HepG2 (cell line): Measurements from ENCODE around the gene KREMEN1. TPM values are rescaled to one million over a fixed set of nuclear protein-coding genes. Genes with fewer than 3 reads are reported as not detected.

ENCODE experiments used
- AKAP8 ChIP-seq: sonication (generic); formaldehyde crosslinking; IDR thresholded peaks from 2 replicates; pipeline ENCODE4 v1.5.1; 2020; ENCODE audit warnings: mild to moderate bottlenecking, missing genetic modification reagents
- CEBPZ ChIP-seq: IDR thresholded peaks from 2 replicates; pipeline ENCODE4 v1.6.1; 2012; ENCODE audit warnings: low read length, improper control_type of control experiment
- HBP1 ChIP-seq: IDR thresholded peaks from 2 replicates; pipeline ENCODE4 v1.6.1; 2016; ENCODE audit warnings: low read depth, control low read depth
- HNF4A ChIP-seq: sonication (generic); formaldehyde crosslinking; IDR thresholded peaks from 2 replicates; pipeline ENCODE4 v1.4.0; 2020; ENCODE audit warnings: missing genetic modification reagents
- HNF4G ChIP-seq, 2 experiments: sonication (generic) in 1 of 2; formaldehyde crosslinking in 1 of 2; IDR thresholded peaks; 2 replicates each; pipeline versions ENCODE4 v1.4.0 to v1.6.1; 2011 to 2020; ENCODE audit warnings: borderline replicate concordance in 2 of 2, low read depth in 2 of 2, mild to moderate bottlenecking in 2 of 2, low read length in 1 of 2, missing genetic modification reagents in 1 of 2, moderate library complexity in 1 of 2
- IRX3 ChIP-seq: sonication (generic); formaldehyde crosslinking; IDR thresholded peaks from 2 replicates; pipeline ENCODE4 v1.8.1; 2023; ENCODE audit warnings: mild to moderate bottlenecking, low read depth, missing genetic modification reagents, borderline replicate concordance
- KAT2B ChIP-seq: fragments of 150-350 bp; IDR thresholded peaks from 2 replicates; pipeline ENCODE4 v1.6.1; 2014; ENCODE audit warnings: low read depth, low read length, borderline replicate concordance
- NR2F6 ChIP-seq, 2 experiments: IDR thresholded peaks; 2 replicates each; pipeline ENCODE4 v1.6.1; 2016; ENCODE audit warnings: antibody characterized with exemption in 1 of 2, mild to moderate bottlenecking in 1 of 2
- PAWR ChIP-seq: sonication (generic); formaldehyde crosslinking; IDR thresholded peaks from 2 replicates; pipeline ENCODE4 v1.4.0; 2020; ENCODE audit warnings: missing genetic modification reagents, mild to moderate bottlenecking, borderline replicate concordance
- PHF8 ChIP-seq: sonication (generic); formaldehyde crosslinking; IDR thresholded peaks from 2 replicates; pipeline ENCODE4 v1.5.0; 2020; ENCODE audit warnings: missing genetic modification reagents
- PLRG1 ChIP-seq: fragments of 450-650 bp; conservative IDR thresholded peaks from 2 replicates; pipeline ENCODE4 v1.6.1; 2016
- SNAI1 ChIP-seq: sonication (generic); formaldehyde crosslinking; IDR thresholded peaks from 2 replicates; pipeline ENCODE4 v1.5.0; 2020; ENCODE audit warnings: mild to moderate bottlenecking, missing genetic modification reagents, borderline replicate concordance
- SUZ12 ChIP-seq: fragments of 150-350 bp; IDR thresholded peaks from 2 replicates; pipeline ENCODE4 v1.6.1; 2014; ENCODE audit warnings: low read depth, low read length
- TEAD2 ChIP-seq: sonication (generic); formaldehyde crosslinking; IDR thresholded peaks from 2 replicates; pipeline ENCODE4 v1.9.0; 2021; ENCODE audit warnings: missing genetic modification reagents
- ZBTB43 ChIP-seq: sonication (generic); formaldehyde crosslinking; conservative IDR thresholded peaks from 2 replicates; pipeline ENCODE4 v1.4.0; 2020; ENCODE audit warnings: missing genetic modification reagents
- ZNF143 ChIP-seq: sonication (generic); formaldehyde crosslinking; IDR thresholded peaks from 2 replicates; pipeline ENCODE4 v1.4.0; 2020; ENCODE audit warnings: missing genetic modification reagents
- ZNF160 ChIP-seq: sonication (generic); formaldehyde crosslinking; IDR thresholded peaks from 2 replicates; pipeline ENCODE4 v1.8.0; 2022; ENCODE audit warnings: mild to moderate bottlenecking, inconsistent platforms, missing genetic modification reagents
- ZNF235 ChIP-seq: sonication (generic); formaldehyde crosslinking; IDR thresholded peaks from 2 replicates; pipeline ENCODE4 v1.8.1; 2023; ENCODE audit warnings: mild to moderate bottlenecking, missing genetic modification reagents, borderline replicate concordance
- ZNF430 ChIP-seq: sonication (generic); formaldehyde crosslinking; IDR thresholded peaks from 2 replicates; pipeline ENCODE4 v1.9.0; 2021; ENCODE audit warnings: mild to moderate bottlenecking, missing genetic modification reagents
- ZNF446 ChIP-seq: sonication (generic); formaldehyde crosslinking; IDR thresholded peaks from 2 replicates; pipeline ENCODE4 v1.5.0; 2020; ENCODE audit warnings: mild to moderate bottlenecking, missing genetic modification reagents
- ZNF580 ChIP-seq: IDR thresholded peaks from 2 replicates; pipeline ENCODE4 v1.6.1; 2016; ENCODE audit warnings: low read depth, borderline replicate concordance
- ZNF709 ChIP-seq: sonication (generic); formaldehyde crosslinking; IDR thresholded peaks from 2 replicates; pipeline ENCODE4 v1.5.0; 2020; ENCODE audit warnings: mild to moderate bottlenecking, missing genetic modification reagents
- ZNF777 ChIP-seq: sonication (generic); formaldehyde crosslinking; IDR thresholded peaks from 2 replicates; pipeline ENCODE4 v1.4.0; 2020; ENCODE audit warnings: missing genetic modification reagents
- ZNF850 ChIP-seq: sonication (generic); formaldehyde crosslinking; conservative IDR thresholded peaks from 2 replicates; pipeline ENCODE4 v1.9.0; 2021; ENCODE audit warnings: mild to moderate bottlenecking, missing genetic modification reagents
- ZZZ3 ChIP-seq: sonication (generic); formaldehyde crosslinking; IDR thresholded peaks from 2 replicates; pipeline ENCODE4 v1.4.0; 2020; ENCODE audit warnings: missing genetic modification reagents, mild to moderate bottlenecking, borderline replicate concordance
- polyA plus RNA-seq, 8 experiments: library from polyadenylated mRNA; depleted of rRNA in 3 of 8; stranded (reverse) in 7 of 8; unstranded in 1 of 8; fragments of >200 nt; fragmentation: Illumina TruSeq in 4 of 8; extraction: Trizol in 4 of 8; gene quantifications; 2 replicates each; pipeline versions ENCODE4 v1.2.1 to v1.2.3, GENCODE V29; 2011 to 2016; ENCODE audit warnings: low read depth in 4 of 8, missing spikeins in 1 of 8, mixed read lengths in 1 of 8; ENCODE audit not compliant: insufficient read depth in 1 of 8
- total RNA-seq, 5 experiments: library from RNA; depleted of rRNA; stranded (reverse); fragments of >200 nt; fragmentation: Illumina TruSeq; extraction: Trizol; gene quantifications; 2 replicates each; pipeline ENCODE4 v1.2.3, GENCODE V29; 2016; ENCODE audit warnings: low read depth in 1 of 5

Gene KREMEN1
- total and polyA plus RNA-seq, 2 of the 13 experiments (the other 11 are each of a cell fraction or from before 2014, with no cell fraction given): 9.8 to 13.8 TPM

- TF ChIP-seq HBP1 (CRISPR knock-in tag) (no peak), ZBTB43 (CRISPR knock-in tag) (0 out of 2 replicates have a peak, but pooled peaks have one; percentile 61), CEBPZ (no peak), ZNF777 (no peak), ZNF430 (no peak), TEAD2 (no peak), SNAI1 (CRISPR knock-in tag) (no peak), ZNF850 (no peak), NR2F6 (IDR thresholded peaks at IDR 0.05) (peak; percentile 82), NR2F6 (CRISPR knock-in tag; IDR thresholded peaks at IDR 0.05) (peak; percentile 95), HNF4G (IDR thresholded peaks at IDR 0.05; ENCODE audit: borderline replicate concordance, low read depth, low read length) (peak; percentile 74; the same call in 1 of the 2 replicates), HNF4G (CRISPR knock-in tag; IDR thresholded peaks at IDR 0.05; ENCODE audit: borderline replicate concordance, low read depth) (no peak), ZNF143 (CRISPR knock-in tag) (0 out of 2 replicates have a peak, but pooled peaks have one; percentile 17), HNF4A (CRISPR knock-in tag) (peak; percentile 72), PLRG1 (no peak), KAT2B (no peak), IRX3 (no peak; the same call in 1 of the 2 replicates), PAWR (CRISPR knock-in tag) (no peak), ZNF235 (CRISPR knock-in tag) (peak; percentile 67; the same call in 1 of the 2 replicates), ZNF709 (no peak), AKAP8 (peak; percentile 55; the same call in 1 of the 2 replicates), ZNF580 (CRISPR knock-in tag) (0 out of 2 replicates have a peak, but pooled peaks have one; percentile 53), SUZ12 (no peak), PHF8 (CRISPR knock-in tag) (peak; percentile 38), ZZZ3 (no peak), ZNF446 (CRISPR knock-in tag) (no peak), ZNF160 (no peak)
Measured at GRCh38 chr22:29030618-29031226, 42.1 kb upstream of the KREMEN1 start (continued).
